Astrocyte of the cerebellum (primary cell): Measurements from ENCODE around the gene CBLN1.

Experiments used
- DNase-seq: peaks from one replicate; pipeline ENCODE4 v3.0.0-alpha.2; 2011; ENCODE audit warnings: low read depth
- H3K4me3 ChIP-seq: 2 replicates; pipeline ENCODE4 v1.5.1; 2011; ENCODE audit warnings: mild to moderate bottlenecking, low read depth, low read length, moderate library complexity
- in situ Hi-C: cut with HindIII; loops from 2 replicates; pipeline ENCODE4 v1.10.0; 2017; ENCODE audit warnings: low sequenced_read_pairs
- TF ChIP-seq, protein P1 (sequence below): IDR thresholded peaks from 2 replicates; pipeline ENCODE4 v1.5.1; 2012; ENCODE audit warnings: low read length, low read depth, moderate library complexity, mild to moderate bottlenecking; ENCODE audit errors: missing control alignments

CBLN1 gene

DNA sequence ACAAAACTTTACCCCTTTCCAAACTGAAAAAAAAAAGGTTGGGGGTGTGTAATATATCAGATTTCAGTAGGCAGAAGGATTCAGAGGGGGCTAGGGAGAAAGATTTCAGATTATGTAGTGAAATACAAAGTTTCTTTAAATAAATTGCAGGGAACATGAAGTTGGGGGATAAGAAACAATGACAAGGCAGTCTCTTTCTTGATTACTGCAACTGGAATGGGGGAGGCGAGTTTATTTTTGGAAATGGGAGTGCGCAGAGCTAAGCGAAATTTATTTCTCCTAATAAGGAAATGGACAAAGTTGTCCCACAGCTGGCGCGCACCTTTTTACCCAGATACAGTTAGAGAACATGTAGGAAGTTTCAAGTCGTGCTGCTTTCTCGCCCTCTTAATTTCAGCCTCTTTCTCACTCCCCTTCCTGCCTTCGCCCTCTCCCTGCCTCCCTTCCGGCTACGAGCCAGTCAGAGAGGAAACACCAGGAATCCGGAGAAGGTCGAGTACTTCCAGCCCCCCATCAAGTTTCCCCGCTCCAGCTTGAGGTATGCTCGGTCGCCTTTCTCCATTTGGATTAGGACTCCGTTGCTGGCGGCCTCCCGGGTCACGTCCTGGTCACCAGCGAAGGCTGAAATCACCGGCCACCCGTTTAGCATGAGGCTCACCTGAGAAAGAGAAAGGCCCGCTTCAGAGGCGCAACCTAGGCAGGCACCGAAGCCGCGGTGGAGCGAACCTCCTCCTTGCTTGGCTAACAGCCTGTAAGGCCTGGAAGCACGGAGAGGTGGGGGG is 2.5 kb downstream of the CBLN1 start:
- no peak overlapping the region for H3K4me3 ChIP-seq
- TF ChIP-seq, protein P1, sequence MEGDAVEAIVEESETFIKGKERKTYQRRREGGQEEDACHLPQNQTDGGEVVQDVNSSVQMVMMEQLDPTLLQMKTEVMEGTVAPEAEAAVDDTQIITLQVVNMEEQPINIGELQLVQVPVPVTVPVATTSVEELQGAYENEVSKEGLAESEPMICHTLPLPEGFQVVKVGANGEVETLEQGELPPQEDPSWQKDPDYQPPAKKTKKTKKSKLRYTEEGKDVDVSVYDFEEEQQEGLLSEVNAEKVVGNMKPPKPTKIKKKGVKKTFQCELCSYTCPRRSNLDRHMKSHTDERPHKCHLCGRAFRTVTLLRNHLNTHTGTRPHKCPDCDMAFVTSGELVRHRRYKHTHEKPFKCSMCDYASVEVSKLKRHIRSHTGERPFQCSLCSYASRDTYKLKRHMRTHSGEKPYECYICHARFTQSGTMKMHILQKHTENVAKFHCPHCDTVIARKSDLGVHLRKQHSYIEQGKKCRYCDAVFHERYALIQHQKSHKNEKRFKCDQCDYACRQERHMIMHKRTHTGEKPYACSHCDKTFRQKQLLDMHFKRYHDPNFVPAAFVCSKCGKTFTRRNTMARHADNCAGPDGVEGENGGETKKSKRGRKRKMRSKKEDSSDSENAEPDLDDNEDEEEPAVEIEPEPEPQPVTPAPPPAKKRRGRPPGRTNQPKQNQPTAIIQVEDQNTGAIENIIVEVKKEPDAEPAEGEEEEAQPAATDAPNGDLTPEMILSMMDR, result no peak
- no peak for DNase-seq
- in situ Hi-C loops, result no loop called here

DNA sequence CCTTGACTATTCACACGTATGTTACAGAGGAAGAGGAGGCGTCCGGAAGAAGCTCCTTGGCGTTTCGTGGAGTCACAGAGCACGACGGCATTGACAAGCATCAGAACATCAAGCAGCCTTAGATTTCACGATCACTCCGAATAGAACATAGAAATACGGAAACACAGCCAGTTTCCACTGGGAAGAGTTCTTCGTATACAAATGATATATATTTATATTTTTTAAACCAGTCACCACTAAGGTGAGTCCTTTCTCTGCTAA is 3.1 kb downstream of the CBLN1 start:
- TF ChIP-seq, protein P1, result no peak
- no peak overlapping the region for H3K4me3 ChIP-seq
- in situ Hi-C loops, result no loop called here
- no peak for DNase-seq

DNA sequence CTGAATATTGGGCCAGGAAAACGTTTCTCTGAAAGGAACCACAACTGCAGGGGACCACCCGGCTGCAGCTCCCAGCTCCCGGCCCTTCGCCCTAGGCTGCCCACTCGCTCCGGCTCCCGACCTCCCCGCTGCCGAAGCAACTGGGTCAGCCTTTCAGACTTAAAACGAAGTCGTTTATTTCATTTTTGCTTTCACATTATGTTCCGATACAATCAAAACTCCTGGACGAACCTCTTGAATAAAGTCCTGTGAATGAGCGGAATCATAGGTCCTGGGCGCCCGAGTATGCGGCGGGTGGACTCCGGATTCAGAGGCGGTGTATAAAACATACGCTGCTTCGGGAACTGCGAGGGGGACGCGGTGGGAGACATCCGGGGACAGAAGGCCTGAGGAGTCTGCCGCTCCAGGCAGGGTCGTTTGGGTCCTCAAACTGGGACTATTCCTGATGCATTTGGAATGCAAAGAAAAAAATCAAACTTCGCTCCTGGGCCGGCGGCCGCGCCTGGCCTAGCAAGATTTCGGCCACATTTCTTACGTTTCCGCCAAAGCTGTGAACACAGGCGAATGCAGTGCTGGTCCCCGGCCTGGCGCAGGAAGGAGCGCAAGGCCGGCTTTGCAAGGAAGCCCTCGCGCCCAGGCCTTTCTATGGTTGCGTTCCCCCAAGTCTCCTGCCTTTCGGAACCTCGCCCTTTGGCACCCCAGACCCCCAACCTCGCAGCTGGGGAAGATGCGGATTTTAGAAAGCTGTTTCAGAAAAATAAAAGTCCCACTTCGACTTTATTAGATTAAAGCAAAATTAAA is 3.7 kb downstream of the CBLN1 start:
- H3K4me3 ChIP-seq, result no peak overlapping the region
- no peak for DNase-seq
- in situ Hi-C loops, result no loop called here
- TF ChIP-seq, protein P1, result no peak

DNA sequence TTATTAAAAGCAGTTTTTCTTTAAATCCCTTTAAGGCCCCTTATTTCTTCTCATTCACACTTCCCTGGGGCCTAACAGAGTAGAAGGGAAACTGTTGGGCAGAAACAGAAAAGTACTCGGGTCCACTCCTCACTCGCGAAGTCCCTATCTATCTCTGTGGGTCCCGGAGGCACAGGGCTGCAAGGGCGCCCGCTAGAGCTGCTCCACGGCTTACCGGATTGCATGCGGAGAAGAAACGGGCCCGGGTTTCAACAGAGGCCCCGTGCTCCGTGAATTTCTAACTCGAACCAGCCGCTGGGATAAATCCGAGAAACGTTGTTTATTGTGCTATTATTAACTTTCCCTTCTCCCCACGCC is 4.3 kb downstream of the CBLN1 start:
- in situ Hi-C loops, result no loop called here

DNA sequence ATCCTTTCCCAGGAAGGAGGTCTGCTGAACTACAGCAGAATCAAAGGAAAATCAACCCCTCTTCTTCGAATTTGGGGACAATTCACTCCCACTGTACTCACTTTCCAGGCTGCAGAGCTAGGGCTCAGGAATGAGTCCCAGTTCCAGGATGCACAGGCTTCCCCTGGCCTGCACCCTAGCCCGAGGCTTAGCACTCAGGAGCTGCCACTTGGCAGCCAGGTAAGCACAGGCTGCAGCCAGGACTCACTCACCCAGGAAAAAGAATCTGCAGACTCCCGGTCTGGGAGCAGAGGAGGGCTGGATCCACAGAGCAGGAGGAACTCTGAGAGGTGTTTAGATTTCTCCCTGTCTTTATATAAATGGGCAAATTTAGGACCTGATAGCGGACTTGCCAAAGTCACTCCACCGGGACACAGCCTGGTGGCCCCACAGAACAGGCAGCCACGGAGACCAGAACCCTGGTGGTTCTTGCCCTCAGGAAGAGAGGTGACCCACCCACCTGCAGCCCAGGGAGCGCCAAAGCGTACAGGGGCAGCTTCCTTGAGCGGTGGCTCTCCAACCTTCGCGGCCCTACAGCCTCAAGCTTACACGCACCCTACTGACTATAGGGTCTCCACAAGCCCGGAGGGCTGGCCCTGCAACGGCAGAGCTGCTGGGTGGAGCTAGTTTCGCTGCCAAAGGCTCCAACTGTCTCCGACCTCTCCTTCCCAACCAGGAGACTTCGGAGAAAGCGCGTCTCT is 4.8 kb downstream of the CBLN1 start:
- TF ChIP-seq, protein P1, result no peak
- in situ Hi-C loops, result no loop called here
- no peak overlapping the region for H3K4me3 ChIP-seq
- no peak for DNase-seq

More for the DNA sequence above, 4.3 kb downstream of the CBLN1 start:
- no peak overlapping the region for H3K4me3 ChIP-seq
- TF ChIP-seq, protein P1, result no peak
- no peak for DNase-seq

DNA sequence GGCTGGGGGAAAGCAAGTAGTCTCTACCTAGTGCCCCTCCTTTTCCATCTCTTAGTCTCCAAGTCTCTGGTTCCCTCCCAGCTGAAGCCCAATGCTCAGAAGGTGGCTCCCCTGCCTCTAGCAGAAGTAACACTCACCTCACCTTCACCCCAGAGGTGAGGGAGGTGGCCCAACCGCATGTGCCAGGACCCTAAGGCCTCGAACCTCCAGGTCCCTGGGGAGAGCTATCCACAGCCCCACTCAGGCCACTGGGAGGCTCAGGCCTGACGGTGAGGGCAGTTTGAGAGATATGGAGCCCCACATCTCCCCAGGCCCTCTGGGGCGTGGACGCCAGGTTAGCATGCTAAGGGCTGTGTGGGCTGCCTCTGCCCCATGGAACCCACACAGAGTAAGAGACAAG is 5.8 kb downstream of the CBLN1 start:
- TF ChIP-seq, protein P1, result no peak
- DNase-seq, result no peak
- in situ Hi-C loops, result no loop called here
- no peak overlapping the region for H3K4me3 ChIP-seq
